Tibial nerve (tissue), 3 donors: ENCODE data around the gene ERVMER34-1.

Experiments used
- POLR2A ChIP-seq, 2 donors: fragments of 450-650 bp; IDR thresholded peaks; one replicate each; pipeline ENCODE4 v1.6.1; 2017; ENCODE audit warnings: antibody characterized with exemption in 2 of 2, mild to moderate bottlenecking in 2 of 2, moderate library complexity in 2 of 2
- TF ChIP-seq, protein P1 (sequence below), 5 experiments: fragments of 200-600 bp in 3 of 5; fragments of 450-650 bp in 2 of 5; sonication (generic) in 3 of 5; IDR thresholded peaks; one replicate each; pipeline ENCODE4 v1.5.1; 2016 to 2019; ENCODE audit warnings: antibody characterized with exemption in 5 of 5, mild to moderate bottlenecking in 3 of 5, moderate library complexity in 2 of 5

DNA sequence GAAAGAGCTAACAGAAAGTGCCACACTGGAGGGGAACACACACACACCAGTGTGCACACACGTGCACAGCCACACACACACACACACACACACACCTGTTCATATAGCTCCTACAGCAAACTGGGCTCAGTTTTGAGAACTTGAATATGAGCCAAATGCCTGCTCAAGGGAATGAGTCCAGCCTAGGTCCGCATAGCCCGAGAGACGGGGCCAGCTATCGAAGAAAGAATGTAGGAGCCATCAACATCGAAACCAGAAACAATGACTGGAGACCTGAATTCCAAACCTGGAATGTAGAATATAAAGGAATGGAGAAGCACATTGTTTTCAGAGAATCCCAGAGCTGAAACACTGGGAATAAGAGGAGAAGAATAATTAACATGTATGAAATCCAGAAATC lies 37.6 kb upstream of the ERVMER34-1 start:
- no peak for TF ChIP-seq POLR2A (IDR thresholded peaks at IDR 0.05)
- TF ChIP-seq, protein P1, sequence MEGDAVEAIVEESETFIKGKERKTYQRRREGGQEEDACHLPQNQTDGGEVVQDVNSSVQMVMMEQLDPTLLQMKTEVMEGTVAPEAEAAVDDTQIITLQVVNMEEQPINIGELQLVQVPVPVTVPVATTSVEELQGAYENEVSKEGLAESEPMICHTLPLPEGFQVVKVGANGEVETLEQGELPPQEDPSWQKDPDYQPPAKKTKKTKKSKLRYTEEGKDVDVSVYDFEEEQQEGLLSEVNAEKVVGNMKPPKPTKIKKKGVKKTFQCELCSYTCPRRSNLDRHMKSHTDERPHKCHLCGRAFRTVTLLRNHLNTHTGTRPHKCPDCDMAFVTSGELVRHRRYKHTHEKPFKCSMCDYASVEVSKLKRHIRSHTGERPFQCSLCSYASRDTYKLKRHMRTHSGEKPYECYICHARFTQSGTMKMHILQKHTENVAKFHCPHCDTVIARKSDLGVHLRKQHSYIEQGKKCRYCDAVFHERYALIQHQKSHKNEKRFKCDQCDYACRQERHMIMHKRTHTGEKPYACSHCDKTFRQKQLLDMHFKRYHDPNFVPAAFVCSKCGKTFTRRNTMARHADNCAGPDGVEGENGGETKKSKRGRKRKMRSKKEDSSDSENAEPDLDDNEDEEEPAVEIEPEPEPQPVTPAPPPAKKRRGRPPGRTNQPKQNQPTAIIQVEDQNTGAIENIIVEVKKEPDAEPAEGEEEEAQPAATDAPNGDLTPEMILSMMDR (IDR thresholded peaks at IDR 0.05) = no peak
